GM19468 (cell line): ENCODE data around the gene HNRNPH3.

ENCODE experiments used
- ATAC-seq: cut with Tn5 transposase; IDR thresholded peaks from one replicate; pipeline ENCODE4 v1.9.1; 2021; ENCODE audit warnings: mild to moderate bottlenecking, moderate library complexity, moderate number of reproducible peaks; ENCODE audit not compliant: unreplicated experiment; ENCODE audit errors: extremely low read depth

Gene HNRNPH3

DNA sequence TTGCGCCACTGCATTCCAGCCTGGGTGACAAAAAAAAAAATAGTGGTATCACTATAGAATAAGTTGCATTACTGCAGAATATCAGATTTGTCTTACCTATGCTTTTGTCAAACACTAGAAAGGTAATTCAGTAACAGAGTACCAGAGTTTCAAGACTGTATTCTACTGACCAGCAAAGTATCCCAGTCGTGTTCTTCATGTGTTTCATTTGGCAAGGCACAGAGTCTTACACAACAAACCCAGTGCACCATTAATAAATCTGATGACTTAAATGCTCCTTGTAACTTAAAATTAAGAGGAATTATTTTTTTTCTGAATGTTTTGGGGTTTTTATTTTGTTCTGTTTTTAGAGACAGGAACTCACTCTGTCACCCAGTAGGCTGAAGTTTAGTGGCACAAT lies 35.3 kb downstream of the HNRNPH3 start:
- no peak for ATAC-seq

DNA sequence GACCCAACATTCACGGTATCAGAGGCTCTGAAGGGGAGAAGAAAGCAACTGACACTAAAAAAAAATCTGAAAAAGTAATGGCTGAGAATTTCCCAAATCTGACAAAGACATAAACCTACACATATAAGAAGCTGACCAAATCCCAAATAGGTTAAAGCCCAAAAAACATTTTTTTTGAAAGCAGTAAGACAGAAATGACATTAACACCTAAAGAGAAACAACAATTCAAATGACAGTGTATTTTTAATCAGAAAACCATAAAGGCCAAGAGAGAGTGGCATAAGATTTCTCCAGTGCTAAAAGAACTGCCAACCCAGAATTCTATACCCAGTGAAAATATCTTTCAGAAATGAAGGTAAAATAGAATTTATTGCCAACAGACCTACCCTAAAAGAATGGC lies 39.7 kb downstream of the HNRNPH3 start:
- no peak for ATAC-seq

DNA sequence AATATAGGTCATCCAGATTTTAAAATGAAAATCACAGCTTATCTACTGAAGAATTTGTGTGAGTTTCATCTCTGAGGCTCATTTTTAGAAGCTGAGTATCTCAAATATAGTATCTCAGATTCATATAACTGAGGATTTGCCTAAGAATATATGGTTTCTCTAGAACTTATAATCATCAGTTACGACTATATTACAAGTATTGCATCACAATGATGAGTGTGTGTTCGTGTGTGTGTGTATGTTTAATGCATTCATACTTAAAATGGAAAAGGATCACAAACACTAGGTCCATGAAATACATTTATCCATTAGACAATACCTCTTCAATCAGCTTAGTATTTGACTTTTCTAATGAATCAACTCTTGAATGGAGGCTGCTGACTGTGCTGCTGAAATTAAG lies 53.9 kb downstream of the HNRNPH3 start:
- ATAC-seq = no peak
